ENCODE data around the gene KLHL22.
"Not testable (repeated sequence)": the region's sequence is repeated elsewhere in the genome, so short reads cannot be mapped to it uniquely, and the experiment has no call there.

Gene KLHL22

DNA sequence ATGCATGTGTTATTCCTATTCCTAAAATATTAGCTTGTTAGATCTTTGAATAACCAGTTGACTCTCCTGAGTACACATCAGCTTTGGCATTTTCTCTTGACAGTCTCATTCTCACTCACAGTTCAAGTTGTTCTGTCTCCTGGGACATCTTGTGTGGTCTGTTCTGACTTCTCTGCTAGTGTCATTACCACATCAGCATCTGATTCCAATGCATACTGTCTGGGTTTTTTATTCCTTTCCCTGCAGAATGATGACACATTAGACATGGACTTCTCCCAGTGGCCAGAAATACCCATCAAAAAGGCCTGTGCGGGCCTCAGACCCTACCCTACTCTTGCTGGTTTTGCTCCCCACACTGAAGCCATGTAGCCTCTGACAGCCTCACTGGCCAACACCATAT lies 99.0 kb downstream of the KLHL22 start:
- DNase-seq = peak; percentile 91

DNA sequence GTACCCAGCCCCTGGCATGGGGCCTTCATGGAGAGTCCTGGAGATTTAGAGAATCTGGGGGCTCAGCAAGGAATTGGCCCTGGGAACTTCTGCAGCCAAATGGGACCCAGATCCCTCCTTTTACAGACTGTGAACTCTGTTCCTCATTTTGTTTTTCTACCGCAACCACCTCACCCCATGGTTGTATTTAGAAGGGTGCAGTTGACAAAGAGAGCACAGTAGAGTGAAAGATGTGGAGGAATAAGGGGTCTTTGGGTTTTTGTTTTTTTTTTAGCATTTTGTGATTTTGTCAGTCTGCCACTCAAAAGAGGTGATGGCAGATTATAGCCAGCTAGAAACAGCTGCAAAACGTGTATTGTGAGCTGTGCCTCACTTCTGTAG lies 99.7 kb downstream of the KLHL22 start:
- DNase-seq = no peak

GRCh38 chr22:20395181-20395906 lies 100.3 kb downstream of the KLHL22 start:
- no peak for DNase-seq

GRCh38 chr22:20393705-20394476 lies 101.7 kb downstream of the KLHL22 start, which contains the start of gene ZNF74:
ZNF74 (plus strand) TSS chr22:20394151; CDS start chr22:20394629, 478 bp downstream.
- DNase-seq = peak; percentile 93

DNA sequence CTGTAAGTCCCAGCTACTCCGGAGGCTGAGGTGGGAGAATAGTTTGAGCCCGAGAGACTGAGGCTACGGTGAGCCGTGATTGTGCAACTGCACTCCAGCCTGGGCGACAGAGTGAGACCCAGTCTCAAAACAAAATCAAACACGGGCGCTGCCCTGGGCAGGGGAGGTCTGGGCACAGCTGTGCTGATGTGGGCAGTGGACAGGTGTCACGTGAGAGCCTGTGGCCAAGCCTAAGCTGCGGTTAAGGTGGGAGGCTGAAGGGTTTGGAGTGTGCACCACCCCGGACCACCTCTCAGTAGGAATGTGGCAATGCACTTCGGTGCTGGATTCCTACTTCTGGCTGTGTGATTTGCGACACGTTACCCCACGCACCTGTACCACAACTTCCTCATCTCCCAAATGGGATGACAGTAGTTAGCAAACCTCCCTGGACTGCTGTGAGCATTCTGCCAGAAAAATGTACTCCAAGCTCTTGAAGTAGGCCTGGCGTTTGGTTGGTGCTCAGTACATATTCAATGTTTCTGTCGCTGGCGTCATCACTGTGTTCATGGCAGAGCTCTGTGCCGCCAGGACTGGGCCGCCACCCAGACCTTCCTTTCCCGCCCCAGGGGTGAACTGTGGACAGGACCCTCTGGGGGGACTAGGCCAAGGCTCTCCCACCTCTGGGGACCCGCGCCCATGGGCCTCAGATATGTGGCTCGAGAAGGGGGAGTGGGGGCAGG lies 102.5 kb downstream of the KLHL22 start:
- no peak for DNase-seq

DNA sequence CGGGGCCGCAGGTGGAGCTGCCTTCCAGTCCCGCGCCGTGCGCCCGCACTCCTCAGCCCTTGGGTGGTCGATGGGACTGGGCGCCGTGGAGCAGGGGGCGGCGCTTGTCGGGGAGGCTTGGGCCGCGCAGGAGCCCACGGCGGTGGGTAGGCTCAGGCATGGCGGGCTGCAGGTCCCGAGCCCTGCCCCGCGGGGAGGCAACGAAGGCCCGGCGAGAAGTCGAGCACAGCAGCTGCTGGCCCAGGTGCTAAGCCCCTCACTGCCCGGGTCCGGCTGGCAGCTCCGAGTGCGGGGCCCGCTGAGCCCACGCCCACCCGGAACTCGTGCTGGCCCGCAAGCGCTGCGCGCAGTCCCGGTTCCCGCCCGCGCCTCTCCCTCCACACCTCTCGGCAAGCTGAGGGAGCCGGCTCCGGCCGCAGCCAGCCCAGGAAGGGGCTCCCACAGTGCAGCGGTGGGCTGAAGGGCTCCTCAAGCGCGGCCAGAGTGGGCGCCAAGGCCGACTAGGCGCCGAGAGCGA lies 103.2 kb downstream of the KLHL22 start:
- DNase-seq = not testable (repeated sequence)

Measured in fibroblast of skin of scalp (primary cell).